ENCODE results near the gene ZBED6.
"Not testable (repeated sequence)": the region's sequence is repeated elsewhere in the genome, so short reads cannot be mapped to it uniquely, and the experiment has no call there.

ZBED6 gene

DNA sequence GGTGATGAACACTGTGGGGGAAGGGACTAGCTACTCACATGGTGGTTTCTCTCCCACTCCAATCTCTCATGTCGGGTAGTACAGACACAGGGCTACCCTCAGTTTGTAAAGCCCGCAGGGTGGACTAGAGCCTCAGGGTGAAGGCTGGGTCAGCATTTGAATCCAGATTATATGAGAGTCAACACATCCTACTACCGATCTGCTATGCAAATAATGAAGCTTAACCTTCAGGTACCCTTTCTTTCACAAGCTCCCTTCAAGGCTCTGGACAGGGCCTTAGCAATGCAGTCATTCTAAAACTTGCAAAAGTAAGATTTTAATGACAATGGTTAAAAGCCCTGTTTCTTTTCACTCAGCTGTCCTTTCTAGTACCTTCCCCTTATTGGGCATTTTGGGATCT, 5.5 kb upstream of the ZBED6 start:
- no peak overlapping the region for H3K4ac ChIP-seq (ENCODE audit: low read depth, low read length)
- no peaks in the 10 kb centered on the region for H3K27me3 ChIP-seq (ENCODE audit: insufficient read depth, low read length, poor library complexity)
- H2BK15ac ChIP-seq (replicated peaks; ENCODE audit: low read depth) = no peak overlapping the region
- DNase-seq = no peak
- H3K9ac ChIP-seq (ENCODE audit: low read length) = no peak overlapping the region
- no peak overlapping the region for H3K4me2 ChIP-seq (ENCODE audit: low read length)
- no peak overlapping the region for H3K4me3 ChIP-seq (ENCODE audit: low read length)
- no peak overlapping the region for H3K18ac ChIP-seq (ENCODE audit: low read length)
- no peak overlapping the region for H2BK5ac ChIP-seq (ENCODE audit: low read length)
- H4K5ac ChIP-seq (ENCODE audit: low read length) = no peak overlapping the region
- H3K79me1 ChIP-seq (ENCODE audit: low read length) = no peaks in the 10 kb centered on the region
- no CpG with 5 or more reads among the region's 3 CpGs for WGBS (ENCODE audit: extremely low coverage, insufficient coverage, low lambda C conversion rate)
- no peak overlapping the region for H2AK5ac ChIP-seq (ENCODE audit: low read length)
- H3K36me3 ChIP-seq (ENCODE audit: control insufficient read depth, insufficient read depth, low read length) = no peaks in the 10 kb centered on the region
- no peak overlapping the region for H2BK120ac ChIP-seq (ENCODE audit: low read depth, low read length)
- H3K56ac ChIP-seq (ENCODE audit: low read length) = no peak overlapping the region
- no peak overlapping the region for H4K8ac ChIP-seq (ENCODE audit: low read depth, low read length)
- no peak overlapping the region for H3K23ac ChIP-seq (ENCODE audit: low read length)
- H3K27ac ChIP-seq (ENCODE audit: low read depth, low read length) = no peak overlapping the region
- H3K79me2 ChIP-seq (ENCODE audit: control insufficient read depth, insufficient read depth, low read length) = no peaks in the 10 kb centered on the region
- H3K4me1 ChIP-seq (ENCODE audit: control insufficient read depth, low read depth, low read length) = no peaks in the 10 kb centered on the region

DNA sequence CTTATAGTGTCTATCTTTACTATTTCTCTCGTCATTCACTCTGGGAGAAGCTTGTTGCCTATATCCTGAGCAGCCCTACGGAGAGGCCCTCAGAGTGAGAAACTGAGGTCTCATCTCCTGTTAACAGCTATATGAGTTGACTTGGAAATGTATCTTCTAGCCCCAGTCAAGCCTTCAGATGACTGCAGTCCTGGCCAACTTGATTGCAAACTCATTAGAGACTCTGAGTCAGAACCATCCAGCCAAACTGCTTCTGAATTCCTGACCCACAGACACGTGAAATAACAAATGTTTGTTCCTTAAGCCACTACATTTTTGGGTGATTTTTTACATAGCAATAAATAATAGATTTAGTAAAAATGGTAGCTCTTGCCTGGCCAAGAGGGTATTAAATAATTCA, 3.9 kb upstream of the ZBED6 start:
- Histone ChIP-seq H3K27me3 (ENCODE audit: insufficient read depth, low read length, poor library complexity) (no peaks in the 10 kb centered on the region), H3K79me1 (ENCODE audit: low read length) (peaks cover 2% of the 10 kb centered on the region), H4K8ac (ENCODE audit: low read depth, low read length) (no peak overlapping the region), H3K4me2 (ENCODE audit: low read length) (no peak overlapping the region), H2AK5ac (ENCODE audit: low read length) (no peak overlapping the region), H3K36me3 (ENCODE audit: control insufficient read depth, insufficient read depth, low read length) (no peaks in the 10 kb centered on the region), H3K4me1 (ENCODE audit: control insufficient read depth, low read depth, low read length) (no peaks in the 10 kb centered on the region), H3K23ac (ENCODE audit: low read length) (no peak overlapping the region), H3K4me3 (ENCODE audit: low read length) (no peak overlapping the region), H3K18ac (ENCODE audit: low read length) (no peak overlapping the region), H4K5ac (ENCODE audit: low read length) (no peak overlapping the region), H2BK5ac (ENCODE audit: low read length) (no peak overlapping the region), H2BK120ac (ENCODE audit: low read depth, low read length) (no peak overlapping the region), H3K56ac (ENCODE audit: low read length) (no peak overlapping the region), H3K27ac (ENCODE audit: low read depth, low read length) (no peak overlapping the region), H3K79me2 (ENCODE audit: control insufficient read depth, insufficient read depth, low read length) (peaks cover 4% of the 10 kb centered on the region), H3K9ac (ENCODE audit: low read length) (no peak overlapping the region), H3K4ac (ENCODE audit: low read depth, low read length) (no peak overlapping the region), H2BK15ac (replicated peaks; ENCODE audit: low read depth) (no peak overlapping the region)
- no peak for DNase-seq
- no CpG with 5 or more reads among the region's 3 CpGs for WGBS (ENCODE audit: extremely low coverage, insufficient coverage, low lambda C conversion rate)

DNA sequence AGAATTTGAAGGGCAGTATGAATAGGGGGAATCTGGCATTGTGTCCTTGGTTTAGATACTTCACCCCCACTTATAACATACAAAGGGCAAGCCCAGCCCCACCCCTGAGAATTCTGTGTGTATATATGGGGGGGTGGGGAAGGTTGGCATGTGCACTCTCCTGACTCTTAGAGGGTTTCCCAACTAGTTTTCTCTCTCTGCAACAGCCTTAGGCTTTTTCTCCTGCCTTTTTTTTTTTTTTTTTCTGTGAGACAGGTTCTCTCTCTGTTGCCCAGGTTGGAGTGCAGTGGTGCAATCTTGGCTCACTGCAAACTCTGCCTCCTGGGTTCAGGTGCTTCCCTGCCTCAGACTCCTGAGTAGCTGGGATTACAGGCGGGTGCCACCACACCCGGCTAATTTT, 2.9 kb upstream of the ZBED6 start:
- no peak for DNase-seq
- Histone ChIP-seq H3K4me3 (ENCODE audit: low read length) (no peak overlapping the region), H3K27ac (ENCODE audit: low read depth, low read length) (no peak overlapping the region), H3K4ac (ENCODE audit: low read depth, low read length) (no peak overlapping the region), H3K27me3 (ENCODE audit: insufficient read depth, low read length, poor library complexity) (no peaks in the 10 kb centered on the region), H3K18ac (ENCODE audit: low read length) (no peak overlapping the region), H3K79me2 (ENCODE audit: control insufficient read depth, insufficient read depth, low read length) (peaks cover 12% of the 10 kb centered on the region), H3K9ac (ENCODE audit: low read length) (no peak overlapping the region), H2BK120ac (ENCODE audit: low read depth, low read length) (no peak overlapping the region), H2AK5ac (ENCODE audit: low read length) (no peak overlapping the region), H3K79me1 (ENCODE audit: low read length) (peaks cover 7% of the 10 kb centered on the region), H2BK15ac (replicated peaks; ENCODE audit: low read depth) (no peak overlapping the region), H3K4me1 (ENCODE audit: control insufficient read depth, low read depth, low read length) (peaks cover 4% of the 10 kb centered on the region), H3K23ac (ENCODE audit: low read length) (no peak overlapping the region), H3K4me2 (ENCODE audit: low read length) (no peak overlapping the region), H3K36me3 (ENCODE audit: control insufficient read depth, insufficient read depth, low read length) (no peaks in the 10 kb centered on the region), H3K56ac (ENCODE audit: low read length) (no peak overlapping the region), H4K8ac (ENCODE audit: low read depth, low read length) (no peak overlapping the region), H4K5ac (ENCODE audit: low read length) (no peak overlapping the region), H2BK5ac (ENCODE audit: low read length) (no peak overlapping the region)
- no CpG with 5 or more reads among the region's 2 CpGs for WGBS (ENCODE audit: extremely low coverage, insufficient coverage, low lambda C conversion rate)

DNA sequence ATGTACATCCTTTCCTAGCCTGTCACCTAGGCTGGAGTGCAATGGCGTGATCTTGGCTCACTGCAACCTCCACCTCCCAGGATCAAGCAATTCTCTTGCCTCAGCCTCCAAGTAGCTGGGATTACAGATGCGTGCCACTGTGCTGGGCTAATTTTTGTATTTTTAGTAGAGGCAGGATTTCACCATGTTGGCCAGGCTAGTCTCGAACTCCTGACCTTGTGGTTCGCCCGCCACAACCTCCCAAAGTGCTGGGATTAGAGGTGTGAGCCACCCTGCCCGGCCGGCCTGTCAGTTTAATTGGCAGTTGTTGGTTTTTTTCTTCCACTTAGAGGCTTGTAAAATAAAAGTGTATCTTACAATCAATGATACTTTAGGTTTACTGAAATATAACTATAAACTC, 1.9 kb upstream of the ZBED6 start:
- H2AK5ac ChIP-seq (ENCODE audit: low read length); H4K8ac ChIP-seq (ENCODE audit: low read depth, low read length); H3K56ac ChIP-seq (ENCODE audit: low read length); H4K5ac ChIP-seq (ENCODE audit: low read length); H3K27ac ChIP-seq (ENCODE audit: low read depth, low read length); H3K23ac ChIP-seq (ENCODE audit: low read length); H3K4me2 ChIP-seq (ENCODE audit: low read length); H2BK15ac ChIP-seq (replicated peaks; ENCODE audit: low read depth); H3K4me1 ChIP-seq (ENCODE audit: control insufficient read depth, low read depth, low read length); H2BK120ac ChIP-seq (ENCODE audit: low read depth, low read length); H3K27me3 ChIP-seq (ENCODE audit: insufficient read depth, low read length, poor library complexity); DNase-seq; H3K9ac ChIP-seq (ENCODE audit: low read length); H3K18ac ChIP-seq (ENCODE audit: low read length); H3K4me3 ChIP-seq (ENCODE audit: low read length); H2BK5ac ChIP-seq (ENCODE audit: low read length); H3K36me3 ChIP-seq (ENCODE audit: control insufficient read depth, insufficient read depth, low read length); H3K4ac ChIP-seq (ENCODE audit: low read depth, low read length): not testable (repeated sequence)
- Histone ChIP-seq H3K79me1 (ENCODE audit: low read length) (peaks cover 17% of the 10 kb centered on the region), H3K79me2 (ENCODE audit: control insufficient read depth, insufficient read depth, low read length) (peaks cover 23% of the 10 kb centered on the region)
- no CpG with 5 or more reads among the region's 7 CpGs for WGBS (ENCODE audit: extremely low coverage, insufficient coverage, low lambda C conversion rate)

DNA sequence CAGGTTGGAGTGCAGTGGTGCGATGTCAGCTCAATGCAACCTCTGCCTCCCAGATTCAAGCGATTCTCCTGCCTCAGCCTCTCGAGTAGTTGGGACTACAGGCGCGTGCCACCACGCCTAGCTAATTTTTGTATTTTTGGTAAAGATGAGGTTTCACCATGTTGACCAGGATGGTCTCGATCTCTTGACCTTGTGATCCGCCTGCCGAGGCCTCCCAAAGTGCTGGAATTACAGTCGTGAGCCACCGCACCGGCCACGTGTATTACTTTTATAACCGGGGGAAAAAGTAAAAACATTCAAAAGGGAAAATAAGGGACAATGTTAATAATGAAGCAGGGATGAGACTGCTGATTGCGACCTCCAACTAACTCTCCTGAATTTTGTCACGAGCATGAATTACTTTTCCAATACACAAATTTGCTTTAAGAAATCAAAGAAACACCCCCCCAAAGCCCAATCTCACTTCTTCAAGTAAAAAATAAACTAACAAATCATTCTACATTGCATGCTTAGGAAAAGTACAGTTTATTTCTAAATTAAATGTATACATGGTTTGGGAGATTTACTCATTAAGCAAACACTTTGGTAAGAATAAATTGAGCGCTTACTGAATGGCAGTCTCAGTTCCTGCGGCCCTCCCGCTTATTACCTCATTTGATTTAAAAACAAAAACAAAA, 521 bp upstream of the ZBED6 start:
- no peak overlapping the region for H3K23ac ChIP-seq (ENCODE audit: low read length)

DNA sequence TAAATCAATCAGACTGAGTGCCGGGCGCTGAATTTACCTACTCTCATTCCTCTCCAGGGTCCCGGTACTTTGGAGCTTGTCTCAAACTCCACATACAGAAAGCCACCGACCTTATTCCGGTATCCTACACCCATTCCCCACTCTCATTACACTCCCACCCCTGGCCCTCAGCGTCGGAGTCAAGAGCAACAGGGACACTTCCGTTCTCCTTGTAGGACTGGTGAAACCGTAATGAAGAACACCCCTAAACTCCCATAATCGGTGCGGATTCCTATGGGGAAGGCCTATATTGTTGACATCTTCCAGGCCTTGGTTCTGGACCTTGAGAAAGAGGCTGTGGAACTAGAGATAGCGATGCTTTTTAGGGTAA, 798 bp downstream of the ZBED6 start:
- Histone ChIP-seq H2AK5ac (ENCODE audit: low read length) (peak overlapping the region; percentile 98), H2BK120ac (ENCODE audit: low read depth, low read length) (peak overlapping the region; percentile 86), H2BK5ac (ENCODE audit: low read length) (peak overlapping the region; percentile 90), H2BK15ac (replicated peaks; ENCODE audit: low read depth) (no peak overlapping the region), H3K79me1 (ENCODE audit: low read length) (peaks cover 23% of the 10 kb centered on the region), H3K36me3 (ENCODE audit: control insufficient read depth, insufficient read depth, low read length) (peaks cover 2% of the 10 kb centered on the region), H3K27me3 (ENCODE audit: insufficient read depth, low read length, poor library complexity) (no peaks in the 10 kb centered on the region), H3K4me1 (ENCODE audit: control insufficient read depth, low read depth, low read length) (peaks cover 7% of the 10 kb centered on the region), H3K4me2 (ENCODE audit: low read length) (peak overlapping the region; percentile 96), H4K8ac (ENCODE audit: low read depth, low read length) (no peak overlapping the region), H3K23ac (ENCODE audit: low read length) (peak overlapping the region; percentile 29), H3K9ac (ENCODE audit: low read length) (peak overlapping the region; percentile 98), H4K5ac (ENCODE audit: low read length) (peak overlapping the region; percentile 33), H3K18ac (ENCODE audit: low read length) (peak overlapping the region; percentile 84), H3K4me3 (ENCODE audit: low read length) (peak overlapping the region; percentile 88), H3K27ac (ENCODE audit: low read depth, low read length) (peak overlapping the region; percentile 98), H3K4ac (ENCODE audit: low read depth, low read length) (peak overlapping the region; percentile 100), H3K56ac (ENCODE audit: low read length) (peak overlapping the region; percentile 98), H3K79me2 (ENCODE audit: control insufficient read depth, insufficient read depth, low read length) (peaks cover 40% of the 10 kb centered on the region)
- no CpG with 5 or more reads among the region's 12 CpGs for WGBS (ENCODE audit: extremely low coverage, insufficient coverage, low lambda C conversion rate)
- peak; percentile 76 for DNase-seq

More for the DNA sequence above, 521 bp upstream of the ZBED6 start:
- Histone ChIP-seq H3K9ac (ENCODE audit: low read length) (peak overlapping the region; percentile 57), H3K79me2 (ENCODE audit: control insufficient read depth, insufficient read depth, low read length) (peaks cover 36% of the 10 kb centered on the region), H2AK5ac (ENCODE audit: low read length) (no peak overlapping the region), H3K4me1 (ENCODE audit: control insufficient read depth, low read depth, low read length) (peaks cover 7% of the 10 kb centered on the region), H2BK15ac (replicated peaks; ENCODE audit: low read depth) (no peak overlapping the region), H3K18ac (ENCODE audit: low read length) (no peak overlapping the region), H4K5ac (ENCODE audit: low read length) (no peak overlapping the region), H3K27ac (ENCODE audit: low read depth, low read length) (no peak overlapping the region), H3K79me1 (ENCODE audit: low read length) (peaks cover 22% of the 10 kb centered on the region), H2BK5ac (ENCODE audit: low read length) (no peak overlapping the region), H3K56ac (ENCODE audit: low read length) (peak overlapping the region; percentile 62), H3K36me3 (ENCODE audit: control insufficient read depth, insufficient read depth, low read length) (peaks cover 2% of the 10 kb centered on the region), H3K4me3 (ENCODE audit: low read length) (no peak overlapping the region), H4K8ac (ENCODE audit: low read depth, low read length) (no peak overlapping the region), H3K27me3 (ENCODE audit: insufficient read depth, low read length, poor library complexity) (no peaks in the 10 kb centered on the region), H3K4me2 (ENCODE audit: low read length) (no peak overlapping the region), H2BK120ac (ENCODE audit: low read depth, low read length) (no peak overlapping the region), H3K4ac (ENCODE audit: low read depth, low read length) (peak overlapping the region; percentile 44)
- no CpG with 5 or more reads among the region's 19 CpGs for WGBS (ENCODE audit: extremely low coverage, insufficient coverage, low lambda C conversion rate)
- no peak for DNase-seq

All from mesendoderm (in vitro differentiated cells).